Stimulated activated naive CD4-positive, alpha-beta T cell (primary cell): ENCODE results near the gene CPN2.

Experiments
- DNase-seq, 6 experiments: peaks; one replicate each; lab custom pipeline; 2025; lab: John Stamatoyannopoulos, UW

CPN2 gene

GRCh38 chr3:194381460-194381875 is 30.3 kb upstream of the CPN2 start:
- DNase-seq, result no peak

- DNase-seq, result no peak
Observed at GRCh38 chr3:194380326-194380725, 29.2 kb upstream of the CPN2 start.

GRCh38 chr3:194379651-194380050 is 28.5 kb upstream of the CPN2 start:
- no peak for DNase-seq

- DNase-seq, result no peak
Observed at GRCh38 chr3:194379231-194379630, 28.1 kb upstream of the CPN2 start.

- DNase-seq, result no peak
Observed at GRCh38 chr3:194377708-194378107, 26.6 kb upstream of the CPN2 start.

GRCh38 chr3:194376241-194376560 is 25.1 kb upstream of the CPN2 start:
- DNase-seq, result no peak

- DNase-seq, result no peak
Observed at GRCh38 chr3:194375473-194376240, 24.5 kb upstream of the CPN2 start.

GRCh38 chr3:194374935-194375334 is 23.8 kb upstream of the CPN2 start:
- no peak for DNase-seq

GRCh38 chr3:194373899-194374298 is 22.8 kb upstream of the CPN2 start:
- DNase-seq, result no peak

- no peak for DNase-seq
Observed at GRCh38 chr3:194373028-194373427, 21.9 kb upstream of the CPN2 start.

- DNase-seq, result no peak
Observed at GRCh38 chr3:194370753-194371152, 19.6 kb upstream of the CPN2 start.

GRCh38 chr3:194369522-194370279 is 18.6 kb upstream of the CPN2 start, which contains the start of gene LRRC15:
LRRC15 (minus strand) TSS chr3:194369743; CDS start chr3:194361043, 8,700 bp downstream.
- DNase-seq, result no peak

GRCh38 chr3:194368918-194369317 is 17.8 kb upstream of the CPN2 start:
- no peak for DNase-seq

- DNase-seq, result no peak
Observed at GRCh38 chr3:194367992-194368841, 17.1 kb upstream of the CPN2 start.

- no peak for DNase-seq
Observed at GRCh38 chr3:194365978-194366490, 14.9 kb upstream of the CPN2 start.

GRCh38 chr3:194365526-194365925 is 14.4 kb upstream of the CPN2 start:
- DNase-seq, result no peak

- no peak for DNase-seq
Observed at GRCh38 chr3:194364652-194365434, 13.7 kb upstream of the CPN2 start.

GRCh38 chr3:194364314-194364651 is 13.2 kb upstream of the CPN2 start:
- DNase-seq, result no peak

GRCh38 chr3:194360568-194360967 is 9.4 kb upstream of the CPN2 start:
- no peak for DNase-seq

GRCh38 chr3:194357681-194358080 is 6.6 kb upstream of the CPN2 start:
- no peak for DNase-seq

GRCh38 chr3:194355379-194355778 is 4.3 kb upstream of the CPN2 start:
- DNase-seq, result no peak

- DNase-seq, result no peak
Observed at GRCh38 chr3:194354315-194354714, 3.2 kb upstream of the CPN2 start.
